Activated CD8-positive, alpha-beta memory T cell treated with anti-CD3 and anti-CD28 coated beads, Interleukin-2, amount 50 U/mL, for 24 hours (primary cell): Measurements from ENCODE around the gene GNA15.
A peak's percentile ranks its signal among the peaks of the same experiment; 100 is the strongest.

Experiments
- DNase-seq: peaks from one replicate; pipeline ENCODE4 v3.0.0-alpha.2; 2020; ENCODE audit errors: extremely low read depth

Gene GNA15

GRCh38 chr19:3106509-3107141 lies 29.2 kb upstream of the GNA15 start:
- DNase-seq: no peak

GRCh38 chr19:3107658-3108057 lies 28.2 kb upstream of the GNA15 start:
- DNase-seq: no peak

- peak; percentile 36 for DNase-seq
Measured at GRCh38 chr19:3108775-3109174, 27.1 kb upstream of the GNA15 start.

- no peak for DNase-seq
Measured at GRCh38 chr19:3109491-3109890, 26.3 kb upstream of the GNA15 start.

- DNase-seq: no peak
Measured at GRCh38 chr19:3110126-3110825, 25.6 kb upstream of the GNA15 start.

GRCh38 chr19:3111586-3112247 lies 24.1 kb upstream of the GNA15 start:
- DNase-seq: no peak

- DNase-seq: no peak
Measured at GRCh38 chr19:3112375-3113099, 23.3 kb upstream of the GNA15 start.

GRCh38 chr19:3113100-3114017 lies 22.5 kb upstream of the GNA15 start:
- no peak for DNase-seq

GRCh38 chr19:3114018-3114726 lies 21.7 kb upstream of the GNA15 start:
- DNase-seq: no peak

GRCh38 chr19:3114811-3115210 lies 21.0 kb upstream of the GNA15 start:
- no peak for DNase-seq

- no peak for DNase-seq
Measured at GRCh38 chr19:3115411-3115810, 20.4 kb upstream of the GNA15 start.

GRCh38 chr19:3115916-3116602 lies 19.8 kb upstream of the GNA15 start:
- DNase-seq: no peak

- no peak for DNase-seq
Measured at GRCh38 chr19:3116621-3117020, 19.2 kb upstream of the GNA15 start.

GRCh38 chr19:3117716-3118115 lies 18.1 kb upstream of the GNA15 start:
- DNase-seq: no peak

- no peak for DNase-seq
Measured at GRCh38 chr19:3118232-3119070, 17.4 kb upstream of the GNA15 start.

GRCh38 chr19:3119071-3119595 lies 16.7 kb upstream of the GNA15 start:
- DNase-seq: no peak

GRCh38 chr19:3119693-3120380 lies 16.0 kb upstream of the GNA15 start:
- no peak for DNase-seq

GRCh38 chr19:3120611-3121276 lies 15.1 kb upstream of the GNA15 start:
- DNase-seq: no peak
